HG03064 (cell line): ENCODE results near the gene APBA2.
"Not testable (repeated sequence)": the region's sequence is repeated elsewhere in the genome, so short reads cannot be mapped to it uniquely, and the experiment has no call there.

Experiments
- ATAC-seq: cut with Tn5 transposase; IDR thresholded peaks from one replicate; pipeline ENCODE4 v1.9.1; 2021; ENCODE audit warnings: low read depth; ENCODE audit not compliant: unreplicated experiment

Gene APBA2

DNA sequence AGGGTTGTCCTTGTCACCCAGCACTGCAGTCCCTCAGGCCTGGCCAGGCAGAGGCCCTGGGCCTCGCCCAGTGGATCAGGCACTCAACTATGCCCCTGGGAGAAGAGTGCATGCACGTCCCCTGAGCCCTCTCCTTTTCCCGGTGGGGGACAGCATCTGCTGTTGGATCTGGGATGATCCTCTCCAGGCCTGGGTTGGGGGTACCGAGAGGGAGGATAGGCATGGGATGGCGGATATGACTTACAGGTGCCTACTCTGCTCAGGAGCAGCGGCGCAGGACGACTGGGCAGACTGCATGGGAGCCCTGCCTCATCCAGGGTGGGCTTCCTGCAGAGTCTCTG lies 9.0 kb upstream of the APBA2 start:
- ATAC-seq = no peak

DNA sequence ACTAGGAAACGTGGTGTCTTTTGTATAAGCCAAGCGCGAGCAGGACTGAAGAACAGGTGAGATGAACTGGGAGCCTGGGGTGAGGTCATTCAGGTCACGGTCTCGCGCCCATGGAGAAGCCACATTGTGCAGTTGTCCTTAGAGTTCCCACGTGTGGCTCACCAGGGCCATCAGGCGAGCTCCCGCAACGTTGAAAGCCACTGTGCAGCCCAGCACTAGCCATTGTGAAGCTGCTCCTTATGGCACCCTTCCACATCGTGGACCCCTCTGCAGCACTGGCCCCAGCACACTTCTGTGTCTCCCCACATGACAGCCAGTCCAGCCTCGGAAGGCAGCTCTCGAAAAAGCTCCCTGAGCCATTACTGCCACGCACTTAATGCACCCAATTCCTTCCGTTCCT lies 7.6 kb upstream of the APBA2 start:
- ATAC-seq = no peak

DNA sequence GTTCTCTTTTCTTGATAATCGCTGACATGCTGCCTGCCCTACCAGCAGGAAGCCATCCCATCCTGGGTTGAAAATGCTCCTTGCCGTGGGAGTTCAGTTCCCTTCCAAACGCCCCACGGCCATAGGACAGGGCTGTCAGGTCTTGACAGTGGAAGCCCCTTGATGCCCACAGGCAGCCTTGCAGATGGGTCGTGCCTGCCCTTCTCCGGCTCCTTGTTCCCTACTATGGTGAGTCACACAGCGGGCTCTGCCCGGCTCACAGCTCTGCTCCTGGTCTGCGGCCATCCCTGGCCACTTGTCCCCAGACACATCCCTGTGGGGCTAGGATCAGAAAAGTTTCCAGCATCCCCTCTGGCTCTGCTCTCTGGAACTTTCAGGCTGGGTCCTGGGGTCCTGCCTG lies 6.2 kb upstream of the APBA2 start:
- no peak for ATAC-seq

- no peak for ATAC-seq
Measured at GRCh38 chr15:28880680-28881079, 5.1 kb upstream of the APBA2 start.

- ATAC-seq = no peak
Measured at GRCh38 chr15:28881170-28881569, 4.6 kb upstream of the APBA2 start.

DNA sequence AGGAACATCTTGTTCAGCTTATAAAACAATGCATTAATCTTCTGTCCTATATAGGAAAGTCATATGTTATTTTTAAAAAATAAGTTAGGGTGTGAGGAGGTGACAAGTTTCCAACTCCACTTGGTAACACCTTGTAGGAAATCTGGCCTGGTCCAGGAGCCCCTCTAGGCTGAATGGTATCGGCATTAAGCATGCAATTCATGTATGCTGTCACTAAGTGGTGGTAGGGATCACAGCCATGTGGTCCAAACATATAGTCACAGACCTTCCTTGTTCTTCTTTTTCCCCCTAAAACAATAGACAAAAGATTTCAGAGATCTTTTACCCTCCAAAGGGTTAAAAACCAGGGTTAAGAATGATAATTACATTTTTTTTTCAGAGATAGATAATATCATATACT lies 4.2 kb upstream of the APBA2 start:
- no peak for ATAC-seq

DNA sequence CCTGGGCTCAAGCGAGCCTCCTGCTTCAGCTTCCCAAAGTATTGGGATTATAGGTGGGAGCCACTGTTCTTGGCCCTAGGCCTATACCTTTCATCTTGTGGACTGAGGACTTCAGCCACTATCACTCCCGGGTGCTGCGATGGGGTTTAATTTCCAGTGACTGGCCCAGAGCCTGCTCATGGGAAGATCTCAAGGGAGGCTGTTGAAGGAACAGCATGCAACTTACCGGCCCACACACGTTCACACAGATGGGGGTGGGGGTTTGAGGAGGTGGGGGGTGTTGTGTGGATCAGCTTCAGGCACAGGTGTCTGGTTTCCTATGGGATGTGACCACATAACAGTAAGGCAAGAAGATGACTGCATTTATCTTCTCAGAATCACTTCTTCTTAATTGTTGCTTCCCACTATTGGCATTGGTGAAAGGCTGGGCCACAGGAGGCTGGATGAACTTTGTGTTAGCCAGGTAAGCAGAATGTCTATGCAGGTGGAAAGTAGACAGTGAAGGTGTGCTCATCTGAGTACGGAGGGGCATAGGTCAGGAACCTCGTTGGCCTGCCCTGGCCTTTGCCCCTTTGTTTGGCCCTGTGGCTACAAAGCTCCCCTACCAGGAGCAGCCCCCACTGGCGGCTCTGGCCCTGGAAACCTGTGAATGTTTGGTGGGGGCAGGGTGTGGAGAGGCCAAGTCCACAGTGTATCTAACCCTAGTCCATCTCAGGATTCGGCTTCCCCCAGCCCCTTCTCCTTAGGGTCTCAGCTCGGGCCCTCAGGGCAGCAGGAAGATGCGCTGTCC lies 1.4 kb upstream of the APBA2 start:
- no peak for ATAC-seq

- ATAC-seq = no peak
Measured at GRCh38 chr15:28885128-28885629, 595 bp upstream of the APBA2 start.

DNA sequence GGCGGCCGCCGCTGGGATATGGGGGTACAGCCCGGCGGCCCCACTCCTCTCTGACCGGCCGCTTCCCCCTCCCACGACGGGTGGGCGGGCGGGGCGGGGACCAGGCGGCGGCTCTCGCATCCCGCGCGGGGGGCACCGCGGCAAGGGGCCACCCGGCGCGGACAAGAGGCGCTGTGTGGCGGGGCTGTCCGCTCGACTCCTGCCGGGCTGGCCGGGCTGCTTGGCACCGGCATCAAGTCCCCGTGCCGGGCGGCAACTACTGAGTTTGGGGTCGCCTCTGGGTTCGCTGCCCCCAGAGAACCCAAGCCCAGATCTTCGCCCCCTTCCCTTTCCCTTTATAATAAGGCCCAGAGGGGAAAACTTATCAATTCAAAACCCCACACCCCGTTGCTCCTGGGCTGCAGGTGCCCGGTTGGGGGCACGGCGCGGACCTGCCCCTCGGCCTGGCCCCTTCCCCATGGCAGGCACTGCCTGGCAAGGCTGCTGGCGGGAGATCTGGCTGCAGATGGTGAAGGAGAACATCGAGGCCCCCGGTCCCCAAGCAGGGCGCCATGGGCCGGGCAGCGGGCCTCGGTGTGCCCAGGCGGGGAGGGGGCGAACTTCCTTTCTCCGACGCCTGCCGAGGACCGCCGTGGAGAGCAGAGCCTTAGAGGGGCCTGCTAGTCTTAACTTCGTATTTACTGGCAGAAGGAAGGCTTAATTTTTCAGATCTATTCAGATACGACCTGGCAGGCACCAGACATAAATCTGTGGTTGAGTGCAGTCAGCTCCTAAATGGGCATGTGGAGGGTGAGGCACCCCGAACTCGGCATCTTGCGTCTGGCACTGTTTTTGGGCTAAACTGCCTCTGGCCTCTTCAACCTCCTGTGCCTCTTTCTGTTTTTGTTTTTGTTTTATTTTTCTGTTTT lies 911 bp downstream of the APBA2 start:
- no peak for ATAC-seq

DNA sequence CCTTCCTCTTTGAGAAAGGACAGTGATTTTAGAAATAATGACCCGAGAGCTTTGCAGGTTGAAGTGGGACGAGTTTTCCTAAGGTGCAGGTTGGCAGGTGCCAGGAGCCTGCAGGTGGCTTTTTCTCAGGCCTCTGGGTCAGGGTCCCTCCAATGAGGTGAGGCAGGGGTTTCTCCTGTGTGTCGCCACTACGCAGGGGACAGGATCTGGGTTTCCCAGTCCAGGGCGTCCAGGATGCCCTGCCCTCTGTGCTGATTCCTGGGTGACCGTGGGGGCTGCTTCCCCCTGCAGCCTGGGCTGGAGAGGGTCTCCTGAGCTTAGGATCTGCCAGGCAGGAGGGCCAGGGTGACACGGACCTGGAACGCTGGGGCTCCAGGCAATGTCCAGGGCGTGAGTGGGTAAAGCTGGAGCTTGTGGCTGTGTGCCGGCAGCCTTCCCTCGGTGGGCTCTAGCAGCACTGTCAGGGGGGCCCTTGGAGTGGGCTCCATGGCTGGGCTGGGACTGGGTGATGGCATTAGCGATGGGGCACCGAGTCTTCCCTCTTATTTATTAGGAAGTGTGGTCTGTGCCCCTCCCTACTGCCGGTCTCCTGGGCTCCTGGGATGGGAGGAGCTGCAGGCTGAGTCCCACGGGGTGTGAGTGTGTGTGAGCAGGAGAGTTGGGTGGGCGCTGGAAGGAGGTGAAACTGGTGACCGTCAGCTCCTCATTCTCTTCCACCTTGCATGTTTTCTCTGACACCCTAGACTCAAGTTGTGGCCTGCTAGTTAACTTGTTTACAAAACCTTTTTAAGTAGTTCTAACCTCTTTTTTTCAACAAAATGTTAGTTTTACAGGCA lies 1.8 kb downstream of the APBA2 start:
- no peak for ATAC-seq

- ATAC-seq = no peak
Measured at GRCh38 chr15:28888302-28888894, 2.6 kb downstream of the APBA2 start.

DNA sequence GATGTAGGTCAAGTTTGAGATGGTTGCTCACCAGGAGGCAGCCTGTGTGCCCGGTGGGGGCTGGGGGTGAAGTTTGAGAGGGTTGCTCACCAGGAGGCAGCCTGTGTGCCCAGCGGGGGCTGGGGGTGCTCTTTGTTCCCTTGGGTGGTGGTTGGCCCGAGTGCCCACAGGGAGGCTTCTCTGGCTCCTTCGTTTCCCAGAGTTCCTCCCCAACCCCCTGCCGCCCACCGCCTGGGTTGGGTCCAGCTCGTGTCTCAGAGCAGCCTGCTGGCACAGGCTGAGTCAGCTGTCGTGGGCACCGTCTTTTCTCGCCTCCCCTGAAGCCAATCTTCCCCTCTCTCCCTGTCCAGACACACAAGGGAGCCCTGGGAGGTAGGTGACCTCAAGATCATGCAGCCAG lies 3.1 kb downstream of the APBA2 start:
- ATAC-seq = no peak

DNA sequence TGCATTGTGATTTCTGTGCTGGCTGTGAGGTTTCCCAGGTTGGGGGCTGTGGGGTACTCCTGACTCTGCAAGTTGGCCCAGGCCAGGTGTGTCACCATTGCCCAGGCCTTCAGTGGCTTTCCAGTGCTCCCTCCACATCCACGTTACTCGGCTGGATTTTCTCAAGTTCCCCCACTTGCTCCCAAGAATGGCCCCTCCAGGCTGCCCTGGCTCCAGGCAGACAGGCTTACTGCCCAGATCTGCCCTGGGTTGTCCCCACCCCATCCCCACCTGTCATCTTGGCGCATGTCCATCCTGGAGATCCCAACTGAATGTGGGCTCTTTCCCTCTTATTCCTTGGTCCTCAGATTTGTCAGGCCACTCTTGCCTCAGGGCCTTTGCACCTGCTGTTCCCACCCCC lies 3.6 kb downstream of the APBA2 start:
- no peak for ATAC-seq

- not testable (repeated sequence) for ATAC-seq
Measured at GRCh38 chr15:28889871-28890270, 4.1 kb downstream of the APBA2 start.

DNA sequence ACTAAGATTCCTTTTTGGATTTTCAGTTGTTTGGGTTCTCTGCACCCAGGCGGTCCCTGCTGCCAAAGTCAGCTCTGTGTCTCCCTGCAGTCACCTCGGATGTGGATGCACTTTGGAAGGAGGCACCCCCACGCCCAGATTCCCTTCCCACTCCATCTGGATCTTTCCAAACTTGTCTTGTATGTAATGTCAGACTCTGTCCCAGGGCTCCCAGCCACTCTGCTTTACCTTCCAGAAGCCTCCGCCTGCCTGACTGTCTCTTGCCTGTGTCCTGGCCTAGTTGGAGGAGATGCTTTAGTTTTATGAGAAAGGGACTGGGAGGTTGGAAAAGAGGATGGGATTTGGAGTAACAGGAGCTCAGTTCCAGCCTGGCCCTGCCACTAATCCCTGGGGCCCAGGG lies 4.5 kb downstream of the APBA2 start:
- ATAC-seq = not testable (repeated sequence)

DNA sequence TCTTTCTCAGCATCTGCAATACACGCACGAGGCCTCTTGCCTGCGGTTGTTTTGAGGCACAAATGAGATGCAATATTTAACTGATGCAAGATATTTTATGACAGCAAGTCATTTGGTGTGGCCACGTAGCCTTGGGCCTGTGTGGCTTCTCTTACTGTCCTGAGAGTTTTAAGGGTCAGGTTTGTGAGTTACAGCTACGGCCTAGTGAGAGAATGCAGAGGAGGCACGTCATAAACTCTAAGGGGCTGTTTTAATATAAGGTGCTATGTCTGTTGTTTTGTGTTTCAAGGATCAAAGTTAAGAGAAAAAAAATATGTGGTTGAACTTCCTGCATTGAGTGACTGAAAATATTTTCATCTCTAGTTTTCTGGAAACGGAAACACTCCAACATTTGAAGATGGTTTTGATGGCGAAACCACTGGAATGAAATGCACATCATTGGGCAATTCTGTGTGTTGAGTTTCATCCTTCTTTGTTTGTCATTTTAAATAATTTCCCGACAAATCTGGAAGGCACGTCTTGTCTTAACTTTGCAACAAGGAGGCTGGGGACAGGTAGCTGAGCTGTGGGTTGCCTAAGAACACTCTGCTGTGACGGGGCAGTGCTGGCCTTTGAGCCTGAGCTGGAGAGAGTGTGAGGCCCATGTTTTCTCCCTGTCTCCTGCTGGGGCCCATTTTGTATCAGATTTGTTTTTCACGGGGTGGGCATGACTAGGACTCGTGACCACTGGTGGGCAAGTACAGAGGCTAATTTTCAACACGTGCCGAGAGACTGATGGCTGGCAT lies 5.1 kb downstream of the APBA2 start:
- ATAC-seq = no peak

GRCh38 chr15:28891588-28891987 lies 5.8 kb downstream of the APBA2 start:
- no peak for ATAC-seq

- no peak for ATAC-seq
Measured at GRCh38 chr15:28892789-28893610, 7.2 kb downstream of the APBA2 start.

- no peak for ATAC-seq
Measured at GRCh38 chr15:28894631-28895030, 8.9 kb downstream of the APBA2 start.
